ENCODE data around the gene PDGFRA.

Gene PDGFRA

DNA sequence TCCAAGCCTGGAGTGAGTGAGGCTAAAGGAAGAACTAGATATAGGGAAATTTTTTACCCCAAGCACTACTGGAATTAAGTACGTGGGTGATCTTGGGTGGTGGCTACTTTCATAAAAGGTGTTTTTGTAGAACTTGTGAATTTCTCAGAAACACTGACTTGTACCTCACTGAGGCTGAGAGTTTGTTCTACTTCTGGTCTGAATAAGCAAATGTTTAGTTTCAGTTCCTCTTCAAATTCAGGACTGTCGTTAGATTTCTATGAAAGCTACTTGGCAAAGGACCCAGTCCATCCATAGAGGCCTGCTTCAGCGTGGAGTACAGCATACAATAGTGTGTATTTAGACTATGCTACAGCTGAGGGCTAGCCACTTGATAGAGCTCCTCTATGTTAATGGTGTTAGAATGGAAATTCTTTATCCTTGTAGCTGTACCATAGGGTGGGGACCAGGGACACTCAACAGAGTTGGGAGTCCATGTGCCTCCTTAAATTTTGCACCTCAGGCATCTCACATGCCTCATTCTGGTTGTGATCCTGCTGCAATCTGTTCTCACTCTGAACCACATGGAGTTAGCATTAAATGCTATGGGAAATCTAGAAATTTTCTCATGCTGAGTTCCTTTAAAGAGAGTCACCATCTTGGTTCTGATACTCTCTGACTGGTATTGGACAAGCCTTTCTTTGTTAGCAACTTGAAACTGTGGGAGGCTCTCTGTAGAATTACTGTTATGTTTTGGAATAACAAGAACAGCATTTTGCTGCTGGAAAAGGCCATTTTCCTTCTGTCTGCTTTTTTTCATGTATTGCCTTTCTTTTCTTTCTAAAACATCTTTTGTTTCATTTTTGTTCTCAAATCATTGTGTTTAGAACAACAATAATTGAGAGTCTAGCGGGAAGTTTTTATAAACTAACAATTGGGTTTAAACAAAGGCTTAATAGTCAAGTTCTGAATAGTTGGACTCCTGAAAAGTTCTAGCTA lies 86.8 kb downstream of the PDGFRA start:
- TF ChIP-seq, protein P1, sequence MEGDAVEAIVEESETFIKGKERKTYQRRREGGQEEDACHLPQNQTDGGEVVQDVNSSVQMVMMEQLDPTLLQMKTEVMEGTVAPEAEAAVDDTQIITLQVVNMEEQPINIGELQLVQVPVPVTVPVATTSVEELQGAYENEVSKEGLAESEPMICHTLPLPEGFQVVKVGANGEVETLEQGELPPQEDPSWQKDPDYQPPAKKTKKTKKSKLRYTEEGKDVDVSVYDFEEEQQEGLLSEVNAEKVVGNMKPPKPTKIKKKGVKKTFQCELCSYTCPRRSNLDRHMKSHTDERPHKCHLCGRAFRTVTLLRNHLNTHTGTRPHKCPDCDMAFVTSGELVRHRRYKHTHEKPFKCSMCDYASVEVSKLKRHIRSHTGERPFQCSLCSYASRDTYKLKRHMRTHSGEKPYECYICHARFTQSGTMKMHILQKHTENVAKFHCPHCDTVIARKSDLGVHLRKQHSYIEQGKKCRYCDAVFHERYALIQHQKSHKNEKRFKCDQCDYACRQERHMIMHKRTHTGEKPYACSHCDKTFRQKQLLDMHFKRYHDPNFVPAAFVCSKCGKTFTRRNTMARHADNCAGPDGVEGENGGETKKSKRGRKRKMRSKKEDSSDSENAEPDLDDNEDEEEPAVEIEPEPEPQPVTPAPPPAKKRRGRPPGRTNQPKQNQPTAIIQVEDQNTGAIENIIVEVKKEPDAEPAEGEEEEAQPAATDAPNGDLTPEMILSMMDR (IDR thresholded peaks at IDR 0.05; ENCODE audit: low read depth, low read length, missing control alignments): no peak
- DNase-seq (ENCODE audit: low read depth): peak; percentile 86

DNA sequence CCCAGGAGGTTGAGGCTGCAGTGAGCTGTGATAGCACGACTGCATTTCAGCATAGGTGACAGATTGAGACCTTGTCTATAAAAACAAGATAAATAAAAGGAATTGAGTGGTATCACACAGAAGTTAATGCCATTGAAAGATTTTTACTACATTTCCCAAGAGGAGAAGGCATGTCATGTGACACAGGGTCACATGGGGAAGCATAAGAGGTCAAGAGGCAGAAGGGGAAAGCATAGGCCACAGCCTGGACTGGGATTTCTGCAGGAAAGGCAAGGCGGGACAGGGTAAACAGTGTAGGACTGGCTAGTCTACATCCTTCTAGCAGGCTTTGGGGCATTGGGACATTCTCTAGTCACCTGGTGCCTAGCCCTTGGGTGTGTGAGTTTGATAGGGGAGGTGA lies 88.6 kb downstream of the PDGFRA start:
- no peak overlapping the region for H3K4me3 ChIP-seq (ENCODE audit: low read depth, low read length)
- TF ChIP-seq, protein P1 (IDR thresholded peaks at IDR 0.05; ENCODE audit: low read depth, low read length, missing control alignments): no peak
- no peak for DNase-seq (ENCODE audit: low read depth)

More for the DNA sequence above, 86.8 kb downstream of the PDGFRA start:
- no peak overlapping the region for H3K4me3 ChIP-seq (ENCODE audit: low read depth, low read length)

DNA sequence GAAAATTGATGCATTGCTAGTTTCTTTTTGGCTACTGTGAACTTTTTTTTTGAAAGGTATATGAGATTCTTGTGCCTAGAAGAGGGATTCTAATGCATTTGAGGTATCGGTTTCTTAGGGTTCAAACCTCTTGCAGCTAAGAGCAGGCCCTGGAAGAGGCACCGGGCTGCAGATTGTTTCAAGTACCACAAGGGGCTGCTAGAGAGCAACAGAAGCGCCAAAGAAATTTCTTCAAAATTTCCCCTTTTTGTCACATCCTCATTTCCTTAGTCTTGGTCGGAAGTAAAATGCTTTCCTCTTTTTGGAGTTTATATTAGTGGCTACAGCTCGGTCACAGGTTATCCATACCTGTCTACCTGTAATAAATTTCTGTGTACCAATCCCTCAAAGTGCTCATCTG lies 89.8 kb downstream of the PDGFRA start:
- no peak overlapping the region for H3K4me3 ChIP-seq (ENCODE audit: low read depth, low read length)
- DNase-seq (ENCODE audit: low read depth): peak; percentile 40
- TF ChIP-seq, protein P1 (IDR thresholded peaks at IDR 0.05; ENCODE audit: low read depth, low read length, missing control alignments): peak; percentile 97

DNA sequence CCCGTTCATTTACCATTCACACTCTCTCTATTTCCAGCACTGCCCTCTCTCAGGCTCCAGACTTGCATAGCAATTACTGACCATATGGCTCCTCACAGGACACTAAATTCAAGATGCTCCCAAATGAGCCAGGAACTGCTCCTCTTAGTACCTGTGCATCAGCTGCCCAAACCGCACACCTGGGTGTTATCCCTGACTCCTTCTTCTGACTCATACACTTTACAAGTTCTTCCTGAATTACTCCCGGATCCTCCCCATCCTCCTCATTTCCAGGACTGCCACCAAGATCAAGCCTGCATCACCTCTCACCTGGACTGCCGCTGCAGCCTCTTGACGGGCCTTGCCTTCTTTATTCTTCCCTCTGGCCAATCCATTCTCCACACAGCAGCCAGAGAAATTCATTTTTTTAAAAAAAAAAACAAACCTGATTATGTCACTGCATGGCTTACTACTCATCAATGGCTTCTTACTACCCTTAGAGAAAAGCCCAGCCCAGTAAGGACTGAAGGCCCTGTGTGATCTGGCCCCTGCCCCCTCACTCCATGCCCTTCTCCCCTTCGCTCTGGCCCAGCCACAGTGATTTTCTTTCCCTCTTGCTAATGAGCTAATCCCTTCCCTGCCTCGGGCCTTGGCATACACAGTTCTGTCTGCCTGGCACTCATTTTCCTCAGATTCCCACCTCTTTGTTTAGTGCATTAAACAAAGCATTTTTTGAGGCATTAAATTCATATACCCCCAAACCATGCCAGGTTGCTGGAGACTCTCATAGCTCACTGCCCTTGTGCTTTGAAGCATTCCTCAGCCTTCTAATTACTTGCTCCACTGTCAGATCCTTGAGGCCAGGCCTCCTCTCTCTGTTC lies 92.0 kb downstream of the PDGFRA start:
- no peak overlapping the region for H3K4me3 ChIP-seq (ENCODE audit: low read depth, low read length)
- TF ChIP-seq, protein P1 (IDR thresholded peaks at IDR 0.05; ENCODE audit: low read depth, low read length, missing control alignments): no peak
- DNase-seq (ENCODE audit: low read depth): no peak

DNA sequence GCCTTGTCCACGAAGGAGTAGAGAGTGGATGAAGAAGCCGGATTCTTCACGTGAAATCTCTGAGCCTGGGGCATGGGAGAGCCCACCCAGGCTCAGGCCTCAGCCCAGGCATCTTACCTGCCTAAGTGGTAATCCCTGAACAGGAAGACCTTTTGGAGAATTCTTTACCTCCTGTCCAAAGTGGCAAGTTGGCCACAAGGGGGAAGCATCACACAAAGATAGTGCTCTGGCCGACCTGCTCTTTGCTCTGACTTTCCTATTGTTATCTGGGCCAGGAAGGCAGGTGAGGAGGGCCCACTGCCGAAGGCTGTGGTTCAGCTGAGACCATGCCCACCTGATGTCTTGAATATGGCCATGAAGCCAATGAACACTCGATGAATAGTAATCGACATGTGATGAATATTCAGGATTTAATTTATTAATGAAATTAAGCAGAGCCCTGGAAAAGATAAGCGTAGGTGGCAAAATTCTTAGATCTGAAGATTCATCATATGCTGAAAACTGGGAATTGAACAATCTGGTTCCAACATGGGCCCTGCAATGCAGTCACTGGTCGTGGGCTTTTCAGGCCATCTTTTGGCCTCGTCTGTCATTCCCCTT lies 93.8 kb downstream of the PDGFRA start:
- TF ChIP-seq, protein P1 (IDR thresholded peaks at IDR 0.05; ENCODE audit: low read depth, low read length, missing control alignments): peak; percentile 75
- no peak overlapping the region for H3K4me3 ChIP-seq (ENCODE audit: low read depth, low read length)
- DNase-seq (ENCODE audit: low read depth): peak; percentile 30

DNA sequence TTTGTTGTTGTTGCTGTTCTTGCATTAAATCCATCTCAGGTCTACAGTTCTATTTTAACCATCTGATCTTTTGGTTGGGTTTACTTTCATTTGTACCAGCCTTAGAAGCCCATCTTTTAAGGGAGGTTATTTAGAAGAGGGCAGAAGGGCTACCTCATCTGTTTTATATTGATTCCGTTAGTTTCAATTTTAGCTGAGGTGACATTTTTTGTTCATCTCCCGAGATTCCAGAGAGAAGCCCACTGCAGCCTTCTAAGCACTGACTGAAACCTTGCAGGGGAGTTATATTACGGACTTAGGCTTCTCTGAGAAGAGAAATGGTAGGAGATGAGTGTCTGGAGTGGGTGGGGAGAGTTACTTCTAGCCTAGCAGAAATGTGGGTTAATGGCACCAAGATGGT lies 101.8 kb downstream of the PDGFRA start:
- TF ChIP-seq, protein P1 (IDR thresholded peaks at IDR 0.05; ENCODE audit: low read depth, low read length, missing control alignments): no peak
- no peak for DNase-seq (ENCODE audit: low read depth)
- no peak overlapping the region for H3K4me3 ChIP-seq (ENCODE audit: low read depth, low read length)

Measured in GM12864 (cell line).